GM18517 (cell line): ENCODE data around the gene RNF8.
"Not testable (repeated sequence)": the region's sequence is repeated elsewhere in the genome, so short reads cannot be mapped to it uniquely, and the experiment has no call there.

ENCODE experiments used
- ATAC-seq: cut with Tn5 transposase; IDR thresholded peaks from one replicate; pipeline ENCODE4 v1.9.1; 2021; ENCODE audit warnings: mild to moderate bottlenecking, moderate library complexity; ENCODE audit not compliant: unreplicated experiment

RNF8 gene

DNA sequence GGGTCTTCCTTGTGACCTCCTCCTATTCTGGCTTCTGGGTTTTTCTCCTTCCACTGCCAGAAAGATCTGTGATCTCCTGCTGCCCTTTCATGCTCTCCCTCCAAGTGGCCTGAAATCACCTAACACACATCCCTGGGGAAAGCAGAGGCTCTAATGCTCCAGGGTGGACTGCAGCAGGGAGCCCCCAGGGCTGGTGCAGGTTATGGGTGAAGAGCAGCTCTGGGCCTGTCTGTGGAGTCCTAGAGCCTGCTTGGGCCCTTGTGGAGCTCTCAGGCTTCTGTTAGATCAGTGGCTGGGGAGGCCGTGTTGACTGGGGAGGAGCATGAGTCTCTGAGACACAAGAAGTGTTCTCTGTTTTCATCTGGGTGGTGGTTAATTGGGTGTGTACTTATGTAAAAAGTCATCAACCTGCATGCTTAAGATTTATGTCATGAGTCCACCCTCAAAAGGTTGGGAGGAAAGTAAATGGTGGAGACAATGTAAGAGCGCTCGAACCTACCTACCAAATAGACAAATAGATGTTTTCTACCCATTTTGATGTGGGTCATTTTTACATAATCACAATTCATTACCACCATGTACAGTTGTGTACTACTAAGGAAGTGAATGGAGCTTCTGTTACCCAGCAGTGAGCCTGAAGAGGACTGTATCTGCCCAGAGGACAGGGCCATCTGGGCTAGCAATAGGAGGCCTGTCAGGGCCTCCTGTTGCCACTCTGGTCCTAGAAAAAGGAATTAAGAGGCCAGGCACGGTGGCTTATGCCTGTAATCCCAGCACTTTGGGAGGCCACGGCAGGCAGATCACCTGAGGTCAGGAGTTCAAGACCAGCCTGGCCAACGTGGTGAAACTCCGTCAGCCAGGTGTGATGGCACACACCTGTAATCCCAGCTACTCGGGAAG is 32.0 kb upstream of the RNF8 start:
- no peak for ATAC-seq

DNA sequence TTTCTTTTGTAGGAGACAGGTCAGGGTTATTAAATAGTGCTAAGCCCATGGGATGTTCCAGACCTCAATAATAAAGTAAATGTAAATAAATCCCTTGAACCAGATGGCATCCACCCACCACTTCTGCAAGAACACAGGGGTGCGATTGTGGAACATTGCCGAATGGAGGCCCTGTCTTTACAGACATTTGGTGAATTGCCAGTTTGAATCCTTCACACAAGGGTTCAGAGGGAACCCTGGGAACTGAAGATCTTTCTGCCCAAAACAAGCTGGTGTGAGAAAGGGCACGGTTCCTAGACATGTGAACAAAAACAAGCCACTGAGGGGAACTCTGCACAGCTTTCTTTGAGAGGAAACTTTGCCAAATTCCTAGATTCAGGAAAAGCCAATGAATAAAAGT is 30.2 kb upstream of the RNF8 start:
- ATAC-seq: no peak

DNA sequence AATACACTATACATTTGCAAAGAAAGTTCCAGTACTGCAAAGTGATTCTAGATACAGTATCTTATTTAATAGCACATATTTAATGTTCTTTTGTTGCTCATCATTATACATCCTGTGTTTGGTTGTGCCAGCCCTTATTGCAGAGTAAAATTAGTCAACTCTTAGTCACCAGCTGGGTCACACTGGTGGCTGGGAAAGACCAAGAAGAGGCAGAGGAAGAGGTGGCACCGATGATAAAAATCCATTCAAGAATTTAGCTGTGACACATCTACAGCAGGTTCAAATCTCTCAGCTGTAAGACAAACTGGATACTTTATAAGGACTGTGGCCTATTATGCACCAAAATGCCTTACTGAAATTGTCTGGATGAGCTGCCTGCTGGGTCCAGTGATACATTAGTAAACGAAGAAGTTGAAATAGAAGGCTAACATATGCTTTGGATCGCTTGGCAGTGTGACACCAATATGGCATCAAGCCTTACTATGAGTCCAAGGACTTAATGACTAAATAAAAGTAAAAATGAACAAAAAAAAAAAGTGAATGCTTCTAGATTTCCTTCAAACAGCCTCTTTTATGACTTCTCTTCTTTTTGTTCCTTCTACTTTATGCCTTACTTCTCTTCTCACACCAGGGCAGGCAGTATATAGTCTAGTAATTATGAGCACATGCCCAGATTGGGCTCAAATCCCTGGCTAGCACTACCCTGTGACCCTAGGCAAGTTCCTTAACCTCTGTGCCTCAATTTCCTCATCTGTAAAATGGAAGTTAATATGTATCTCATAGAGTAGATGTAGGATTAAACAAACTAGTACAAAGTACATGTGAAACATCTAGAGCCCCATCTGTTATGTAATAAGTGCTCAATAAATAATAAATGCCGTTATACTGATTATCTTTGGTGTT is 29.4 kb upstream of the RNF8 start:
- ATAC-seq: no peak

DNA sequence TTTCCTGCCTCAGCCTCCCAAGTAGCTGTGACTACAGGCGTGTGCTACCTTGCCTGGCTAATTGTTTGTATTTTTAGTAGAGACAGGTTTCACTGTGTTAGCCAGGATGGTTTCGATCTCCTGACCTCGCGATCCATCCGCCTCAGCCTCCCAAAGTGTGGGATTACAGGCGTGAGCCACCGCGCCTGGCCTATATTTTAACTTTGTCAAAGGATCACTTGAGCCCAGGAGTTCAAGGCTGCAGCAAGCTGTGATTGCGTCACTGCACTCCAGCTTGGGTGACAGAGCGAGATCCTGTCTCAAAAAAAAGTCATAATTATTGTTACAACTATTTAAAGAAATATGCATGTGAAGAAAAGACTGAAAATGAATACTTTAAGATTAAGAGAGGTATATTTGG is 23.4 kb upstream of the RNF8 start:
- not testable (repeated sequence) for ATAC-seq

DNA sequence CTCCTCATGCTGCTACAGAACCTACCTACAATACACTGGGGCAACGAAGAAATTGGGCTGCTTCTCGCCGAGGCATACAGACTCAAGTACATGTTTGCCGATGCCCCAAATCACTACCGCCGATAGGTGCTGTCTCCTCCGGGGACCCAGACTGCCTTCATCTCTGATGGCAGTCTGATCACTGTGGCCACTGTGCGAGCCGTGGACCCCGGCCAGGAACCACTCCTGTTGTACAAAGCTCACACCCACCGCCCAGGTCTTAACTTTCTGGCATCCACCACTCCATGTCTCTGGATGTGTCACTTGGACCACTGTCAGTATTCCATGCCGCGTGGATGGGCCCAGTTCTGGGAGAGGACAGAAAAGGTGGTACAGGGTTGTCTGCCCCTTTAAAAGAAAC is 22.7 kb upstream of the RNF8 start:
- ATAC-seq: no peak

DNA sequence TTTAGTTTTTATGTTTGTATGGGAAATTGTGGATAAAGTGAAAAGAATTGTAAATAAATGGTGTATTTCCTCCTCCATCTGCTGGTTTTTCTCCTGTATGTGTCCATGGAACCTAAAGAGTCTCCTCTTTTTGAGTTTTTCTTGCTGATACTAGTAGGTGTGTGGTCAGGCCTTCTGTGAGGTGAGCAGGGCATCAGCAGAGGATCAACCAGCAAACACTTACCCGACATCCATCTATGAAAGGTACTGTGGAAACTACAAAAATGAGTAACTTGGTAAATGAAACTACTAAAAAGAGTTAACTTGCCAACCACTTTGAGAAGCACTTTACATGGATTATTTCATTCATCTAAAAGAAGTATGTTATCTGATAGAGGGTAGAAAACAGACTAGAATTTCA is 20.9 kb upstream of the RNF8 start:
- no peak for ATAC-seq

DNA sequence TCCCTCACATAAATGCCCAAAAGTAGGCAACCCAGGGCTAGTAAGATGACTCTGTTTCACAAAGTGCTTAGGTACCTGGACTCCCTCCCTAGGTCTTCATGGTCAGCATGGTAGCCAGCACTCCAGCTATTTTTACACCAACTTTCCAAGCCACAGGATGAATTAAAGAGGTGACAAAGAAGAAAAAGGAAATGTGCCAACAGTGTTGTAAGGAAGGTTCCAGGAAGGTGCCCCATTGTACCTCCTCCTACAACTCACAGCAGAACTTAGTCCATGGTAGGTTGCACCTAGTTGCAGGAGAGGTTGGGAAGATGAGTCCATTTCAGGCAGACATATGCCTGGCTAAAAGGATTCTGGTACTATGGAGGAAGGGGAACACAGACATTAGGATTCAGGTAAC is 19.7 kb upstream of the RNF8 start:
- ATAC-seq: no peak

DNA sequence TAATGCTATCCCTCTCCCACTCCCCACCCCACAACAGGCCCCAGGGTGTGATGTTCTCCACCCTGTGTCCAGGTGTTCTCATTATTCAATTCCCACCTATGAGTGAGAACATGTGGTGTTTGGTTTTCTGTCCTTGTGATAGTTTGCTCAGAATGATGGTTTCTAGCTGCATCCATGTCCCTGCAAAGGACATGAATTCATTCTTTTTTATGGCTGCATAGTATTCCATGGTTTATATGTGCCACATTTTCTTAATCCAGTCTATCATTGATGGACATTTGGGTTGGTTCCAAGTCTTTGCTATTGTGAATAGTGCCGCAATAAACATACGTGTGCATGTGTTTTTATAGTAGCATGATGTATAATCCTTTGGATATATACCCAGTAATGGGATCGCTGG is 15.5 kb upstream of the RNF8 start:
- ATAC-seq: not testable (repeated sequence)

DNA sequence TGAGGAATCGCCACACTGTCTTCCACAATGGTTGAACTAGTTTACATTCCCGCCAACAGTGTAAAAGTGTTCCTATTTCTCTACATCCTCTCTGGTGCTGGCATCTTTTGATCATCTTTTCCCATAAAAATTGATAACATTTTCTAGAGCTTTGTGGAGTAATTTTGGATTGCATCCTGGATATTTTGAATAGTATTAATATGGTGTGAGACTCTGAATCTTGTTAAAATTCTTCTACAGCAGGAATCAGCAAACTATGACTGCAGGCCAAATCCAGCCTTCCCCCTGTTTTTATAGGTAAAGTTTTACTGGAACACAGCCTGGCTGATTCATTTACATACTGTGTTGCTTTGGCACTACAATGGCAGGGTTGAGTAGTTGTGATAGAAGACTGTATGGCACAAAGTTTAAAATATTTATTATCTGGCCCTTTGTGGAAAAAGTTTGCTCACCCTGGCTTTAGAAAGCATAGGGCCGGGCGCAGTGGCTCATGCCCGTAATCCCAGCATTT is 15.0 kb upstream of the RNF8 start:
- no peak for ATAC-seq

DNA sequence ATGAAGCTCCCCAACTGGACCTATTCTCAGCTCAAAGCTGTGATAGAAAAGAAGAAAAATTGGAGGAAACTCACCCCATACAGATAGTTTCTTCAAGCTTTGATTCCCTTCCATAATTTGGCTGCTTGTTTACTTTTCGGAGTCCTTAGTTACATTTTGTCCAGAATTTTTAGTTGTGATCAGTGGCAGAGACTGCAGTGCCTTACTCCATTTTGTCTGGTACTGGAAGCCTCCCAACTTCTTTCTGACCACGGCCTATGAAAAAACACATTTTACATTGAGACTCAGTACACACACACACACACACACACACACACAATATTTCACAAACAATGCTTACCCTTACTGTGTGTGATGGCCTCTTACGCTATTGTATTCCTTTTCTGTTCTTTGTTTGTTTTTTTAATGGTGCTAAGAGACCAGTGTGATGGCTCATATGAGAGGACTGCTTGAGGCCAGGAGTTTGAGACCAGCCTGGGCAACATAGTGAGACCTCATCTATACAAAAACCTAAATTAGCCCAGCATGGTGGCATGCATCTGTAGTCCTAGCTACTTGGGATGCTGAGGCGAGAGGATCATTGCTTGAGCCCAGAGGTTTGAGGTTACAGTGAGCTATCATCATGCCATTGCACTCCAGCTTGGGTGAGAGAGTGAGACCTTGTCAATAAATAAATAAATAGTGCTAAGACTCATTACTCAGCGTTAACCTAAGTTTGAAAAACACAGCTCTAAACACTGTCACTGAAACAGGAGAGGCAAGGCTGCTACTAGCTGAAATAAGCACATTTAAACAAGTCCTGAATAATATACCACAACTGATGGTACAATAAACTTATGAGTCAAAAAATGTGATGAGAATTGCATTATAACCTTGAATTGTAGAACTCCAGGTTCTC is 13.8 kb upstream of the RNF8 start:
- ATAC-seq: no peak

DNA sequence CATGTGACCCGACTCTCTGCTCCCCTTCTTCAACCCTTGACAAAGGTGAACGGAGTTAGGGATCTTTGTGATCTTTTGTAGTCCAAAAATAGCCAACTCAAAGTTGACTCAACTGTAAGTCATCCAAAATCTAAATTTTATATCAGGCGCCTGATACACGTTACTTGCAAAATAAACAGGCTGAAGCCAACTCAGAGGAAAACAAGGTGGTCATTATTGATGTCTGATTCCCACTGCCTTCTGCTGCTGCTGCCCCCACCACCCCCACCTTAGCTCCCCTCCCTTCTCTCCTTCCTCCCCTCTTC is 13.2 kb upstream of the RNF8 start:
- no peak for ATAC-seq

DNA sequence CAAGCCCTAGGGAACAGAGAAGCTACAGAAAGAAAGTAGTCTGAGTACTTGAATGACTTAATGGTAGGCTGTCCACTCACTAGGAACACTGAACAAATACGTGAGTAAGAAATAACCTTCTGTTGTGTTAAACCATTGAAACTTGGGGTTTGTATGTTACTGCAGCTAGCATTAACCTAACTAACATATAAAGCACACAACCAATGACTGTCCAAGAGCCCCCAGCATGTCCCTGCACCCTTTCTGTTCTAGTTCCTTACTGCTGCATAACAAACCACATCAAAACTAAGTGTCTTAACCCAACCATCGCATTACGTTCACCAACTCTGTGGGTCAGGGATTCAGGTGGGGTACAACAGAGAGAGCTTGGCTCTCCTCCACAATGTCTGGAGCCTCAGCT is 10.5 kb upstream of the RNF8 start:
- ATAC-seq: no peak

DNA sequence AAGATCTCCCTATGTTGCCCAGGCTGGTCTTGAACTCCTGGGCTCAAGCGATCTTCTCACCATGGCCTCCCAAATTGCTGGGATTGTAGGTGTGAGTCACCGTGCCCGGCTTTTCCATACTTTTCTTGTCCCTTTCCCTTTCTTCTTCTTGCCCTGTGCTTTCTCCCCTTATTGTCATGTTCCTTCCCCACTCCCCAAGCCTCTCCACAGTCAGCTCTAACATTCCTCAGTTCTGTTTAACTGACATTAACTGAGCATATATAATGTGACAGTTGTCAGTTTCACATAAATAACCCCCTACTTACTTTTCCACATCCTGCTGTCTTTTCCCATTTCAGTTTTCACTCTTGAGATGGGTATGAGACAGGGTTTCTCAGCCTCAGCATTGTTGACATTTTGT is 9.5 kb upstream of the RNF8 start:
- ATAC-seq: no peak

DNA sequence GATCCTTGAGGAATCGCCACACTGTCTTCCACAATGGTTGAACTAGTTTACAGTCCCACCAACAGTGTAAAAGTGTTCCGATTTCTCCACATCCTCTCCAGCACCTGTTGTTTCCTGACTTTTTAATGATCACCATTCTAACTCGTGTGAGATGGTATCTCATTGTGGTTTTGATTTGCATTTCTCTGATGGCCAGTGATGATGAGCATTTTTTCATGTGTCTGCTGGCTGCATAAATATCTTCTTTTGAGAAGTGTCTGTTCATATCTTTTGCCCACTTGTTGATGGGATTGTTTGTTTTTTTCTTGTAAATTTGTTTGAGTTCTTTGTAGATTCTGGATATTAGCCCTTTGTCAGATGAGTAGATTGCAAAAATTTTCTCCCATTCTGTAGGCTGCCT is 8.0 kb upstream of the RNF8 start:
- ATAC-seq: not testable (repeated sequence)

DNA sequence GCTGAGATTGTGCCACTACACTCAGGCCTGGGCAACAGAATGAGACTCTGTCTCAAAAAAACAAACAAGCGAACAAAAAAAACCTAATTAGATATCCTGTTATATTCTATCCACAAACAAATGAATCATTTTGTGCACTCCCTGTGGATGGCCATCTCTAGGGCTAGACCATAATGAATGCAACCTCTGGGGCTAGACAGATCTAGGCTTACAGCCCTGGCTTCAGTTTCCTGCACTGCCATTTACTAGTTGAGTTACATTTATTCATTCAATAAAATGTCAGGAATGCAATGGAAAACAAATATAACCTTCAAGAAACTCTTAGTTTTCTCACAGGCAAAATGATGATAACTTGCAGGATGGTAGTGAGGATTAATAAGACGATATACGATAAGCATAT is 6.6 kb upstream of the RNF8 start:
- ATAC-seq: no peak

DNA sequence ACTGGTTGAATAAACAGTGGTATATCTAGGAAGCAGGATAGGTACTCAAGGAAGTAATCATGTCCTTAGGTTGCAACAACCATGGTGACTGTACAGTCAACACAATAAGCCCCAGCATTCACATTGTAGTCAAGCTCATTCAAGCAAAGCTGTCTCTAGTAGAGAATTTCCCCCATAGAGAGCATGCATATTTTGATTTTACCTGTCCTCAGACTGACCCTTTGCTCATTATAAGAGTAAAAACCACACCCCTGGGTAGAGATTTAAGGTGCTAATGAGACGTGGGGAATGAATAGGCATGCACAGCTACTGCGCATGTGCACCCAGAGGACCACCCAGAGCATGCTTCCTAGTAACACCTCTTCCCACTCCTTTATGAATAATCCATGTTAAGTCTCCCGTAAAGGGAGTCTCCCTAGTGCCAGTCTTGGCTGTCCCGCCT is 6.1 kb upstream of the RNF8 start:
- ATAC-seq: no peak

DNA sequence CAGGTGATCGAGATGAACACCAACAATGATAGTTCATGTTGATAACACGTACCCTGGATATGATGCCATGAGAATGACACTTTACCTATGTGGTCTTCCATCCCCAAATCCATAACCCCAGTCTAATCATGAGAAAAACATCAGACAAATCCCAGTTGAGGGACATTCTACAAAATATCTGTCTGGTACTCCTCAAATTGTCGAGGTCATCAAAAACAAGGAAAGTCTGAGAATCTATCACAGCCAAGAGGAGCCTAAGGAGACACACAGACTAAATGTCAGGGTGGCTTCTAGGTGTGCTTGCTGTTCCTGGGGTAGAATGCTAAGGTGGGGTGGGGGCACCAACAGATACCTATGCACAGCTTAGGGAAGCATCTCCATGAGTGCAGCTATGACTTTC is 2.8 kb upstream of the RNF8 start:
- ATAC-seq: no peak

DNA sequence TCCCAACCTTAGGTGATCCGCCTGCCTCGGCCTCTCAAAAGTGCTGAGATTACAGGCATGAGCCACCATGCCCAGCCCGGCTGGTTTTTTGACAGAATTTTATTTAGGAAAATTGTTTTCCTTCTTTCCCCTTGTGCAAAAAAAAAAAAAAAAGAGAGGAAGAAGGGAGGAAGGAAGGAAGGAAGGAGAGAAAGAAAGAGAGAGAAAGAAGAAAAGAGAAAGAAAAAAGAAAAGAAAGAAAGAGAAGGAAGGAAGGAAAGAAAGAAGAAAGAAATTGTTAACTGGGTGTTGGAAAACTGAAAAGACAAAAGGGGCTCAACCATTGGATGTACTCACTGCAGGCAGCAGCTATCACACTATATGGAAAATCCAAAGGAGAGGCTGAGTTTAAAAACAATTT is 1.4 kb upstream of the RNF8 start:
- no peak for ATAC-seq

DNA sequence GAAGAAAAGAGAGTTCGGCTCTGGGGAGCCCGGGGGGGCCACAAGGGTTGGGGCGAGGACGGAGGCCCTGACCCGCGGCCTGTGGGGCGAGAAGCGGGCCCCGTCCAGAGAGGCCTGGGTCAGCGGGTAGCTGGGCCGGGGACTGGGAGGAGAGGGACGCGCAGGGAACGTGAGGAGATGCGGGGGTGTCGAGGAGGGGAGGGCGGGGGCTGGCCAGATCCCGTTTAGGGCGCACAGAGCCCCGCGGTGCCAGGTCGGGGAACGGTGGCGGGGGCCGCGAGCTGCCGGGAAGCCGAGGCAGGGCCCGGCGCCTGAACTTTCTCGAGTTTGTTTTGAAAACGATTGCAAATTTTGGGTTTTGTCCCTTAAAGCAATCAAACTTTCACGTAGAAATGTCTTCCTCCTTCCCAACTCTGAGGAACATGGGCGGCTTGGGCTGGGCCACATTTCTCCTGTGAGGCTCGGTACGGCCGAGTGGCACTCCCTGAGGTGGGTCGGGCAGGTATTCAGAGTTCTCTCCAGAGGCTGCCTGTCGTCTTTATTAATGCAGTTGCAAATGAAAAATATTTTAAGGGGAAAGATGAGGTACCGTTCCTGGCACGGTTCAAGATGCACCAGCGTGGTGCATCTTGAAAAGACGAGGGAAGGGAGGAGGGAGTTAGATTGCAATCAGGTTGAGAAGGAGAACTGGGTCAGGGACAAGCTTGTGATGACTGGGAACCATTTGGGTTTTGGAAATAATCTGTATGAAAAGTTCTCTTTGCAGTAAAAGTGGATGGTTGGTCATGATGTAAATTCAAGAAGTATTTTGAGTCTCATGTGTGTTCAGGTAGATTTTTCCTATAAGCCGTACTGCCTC is 972 bp downstream of the RNF8 start:
- ATAC-seq: no peak

DNA sequence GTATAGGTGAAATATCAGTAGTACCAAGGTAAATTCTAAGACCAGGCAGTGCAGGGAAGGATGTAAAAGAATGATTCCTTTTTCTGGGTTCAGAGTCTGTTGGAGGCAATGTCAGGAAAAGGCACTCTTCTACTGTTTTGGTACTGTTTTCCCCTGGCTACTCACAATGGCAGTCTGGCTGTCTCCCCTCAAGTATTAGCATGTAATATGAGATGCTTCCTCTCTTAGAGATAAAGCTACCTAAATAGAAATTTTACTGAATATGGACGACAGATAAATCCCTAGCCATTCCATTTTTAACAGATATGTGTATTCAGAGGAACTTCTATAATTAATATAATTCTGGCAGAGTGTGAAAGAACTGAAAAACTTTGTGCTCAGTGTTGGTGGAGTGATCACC is 3.5 kb downstream of the RNF8 start:
- no peak for ATAC-seq
